Testis (tissue), 3 donors: ENCODE measurements around the gene YY1AP1. TPM values are rescaled to one million over a fixed set of nuclear protein-coding genes. Genes with fewer than 3 reads are reported as not detected.
"Not testable (repeated sequence)": the region's sequence is repeated elsewhere in the genome, so short reads cannot be mapped to it uniquely, and the experiment has no call there.

Experiments
- DNase-seq: peaks from one replicate; pipeline ENCODE4 v3.0.0-alpha.2; 2019
- H3K27ac ChIP-seq, 2 donors: fragments of 200-600 bp; sonication (generic); one replicate each; pipeline ENCODE4 v1.5.1; 2019
- H3K27me3 ChIP-seq: fragments of 200-600 bp; sonication (generic); one replicate; pipeline ENCODE4 v1.5.1; 2019
- H3K36me3 ChIP-seq: fragments of 200-600 bp; sonication (generic); one replicate; pipeline ENCODE4 v1.5.1; 2017; ENCODE audit warnings: low read depth; ENCODE audit errors: missing control alignments
- H3K4me1 ChIP-seq: fragments of 200-600 bp; sonication (generic); one replicate; pipeline ENCODE4 v1.5.1; 2019
- H3K4me3 ChIP-seq, 2 donors: fragments of 200-600 bp; sonication (generic); one replicate each; pipeline ENCODE4 v1.5.1; 2017 to 2019
- H3K9me3 ChIP-seq: fragments of 200-600 bp; sonication (generic); one replicate; pipeline ENCODE4 v1.5.1; 2017
- CTCF ChIP-seq, 3 experiments: fragments of 450-650 bp in 2 of 3; fragments of 200-600 bp in 1 of 3; sonication (generic) in 1 of 3; IDR thresholded peaks; one replicate each; pipeline ENCODE4 v1.5.1; 2016 to 2019; ENCODE audit warnings: antibody characterized with exemption in 3 of 3, mild to moderate bottlenecking in 2 of 3, moderate library complexity in 1 of 3
- POLR2A ChIP-seq: fragments of 450-650 bp; IDR thresholded peaks from one replicate; pipeline ENCODE4 v1.6.1; 2017; ENCODE audit warnings: antibody characterized with exemption, mild to moderate bottlenecking, moderate library complexity
- WGBS, 2 donors: methylation state at CpG; one replicate each; pipeline ENCODE4 v1.1.5; 2018; 5-methylcytosine and 5-hydroxymethylcytosine counted together
- intact Hi-C: fragments of 100-400 bp; cut with DNase I; formaldehyde crosslinking; loops from one replicate; pipeline ENCODE4 v1.15.1; 2023; ENCODE audit warnings: low total_unique reads
- polyA plus RNA-seq: library from polyadenylated mRNA; stranded (reverse); fragments of 350-450 nt; fragmentation: Illumina TruSeq; extraction: RNeasy Lipid Tissue Mini Kit (QIAGEN cat#74804); gene quantifications from one replicate; pipeline ENCODE4 v1.2.3, GENCODE V29; 2014; ENCODE audit warnings: low read depth, low replicate concordance; ENCODE audit not compliant: insufficient read depth
- total RNA-seq, 2 donors: library from RNA; depleted of rRNA; stranded (reverse); fragments of >200 nt; gene quantifications; one replicate each; pipeline ENCODE4 v1.2.3, GENCODE V29; 2016

YY1AP1 gene
- total and polyA plus RNA-seq, 3 donors from 2014 or later, result 171 to 219 (median 205) TPM

GRCh38 chr1:155681776-155682175 is 6.8 kb downstream of the YY1AP1 start:
- DNase-seq, result no peak
- WGBS, 2 donors, result 85 to 94% methylated on average over 2 of the region's 2 CpGs
- TF ChIP-seq CTCF (IDR thresholded peaks at IDR 0.05) (no peak), POLR2A (no peak)

GRCh38 chr1:155680531-155680930 is 8.0 kb downstream of the YY1AP1 start:
- Histone ChIP-seq H3K27me3 (no peaks in the 10 kb centered on the region), H3K4me1 (no peaks in the 10 kb centered on the region), H3K9me3 (no peaks in the 10 kb centered on the region), H3K36me3 (no peaks in the 10 kb centered on the region), H3K4me3 (no peak overlapping the region), H3K27ac (no peak overlapping the region)
- no peak for TF ChIP-seq POLR2A
- intact Hi-C loops, result no loop called here
- DNase-seq, result no peak
- WGBS, 2 donors, result 81 to 91% methylated on average over 6 of the region's 6 CpGs

More at GRCh38 chr1:155681776-155682175, 6.8 kb downstream of the YY1AP1 start:
- intact Hi-C loops, result no loop called here
- Histone ChIP-seq H3K4me1 (peaks cover 5% of the 10 kb centered on the region), H3K36me3 (no peaks in the 10 kb centered on the region), H3K9me3 (no peaks in the 10 kb centered on the region), H3K27ac (no peak overlapping the region), H3K4me3 (no peak overlapping the region), H3K27me3 (no peaks in the 10 kb centered on the region)

- intact Hi-C loops, H3K9me3 ChIP-seq, DNase-seq, H3K4me1 ChIP-seq, H3K27ac ChIP-seq, H3K4me3 ChIP-seq, H3K27me3 ChIP-seq, H3K36me3 ChIP-seq: not testable (repeated sequence)
- WGBS, 2 donors, result 92 to 93% methylated on average over 1 of the region's 1 CpG
Observed at GRCh38 chr1:155678992-155679391, 9.6 kb downstream of the YY1AP1 start.

DNA sequence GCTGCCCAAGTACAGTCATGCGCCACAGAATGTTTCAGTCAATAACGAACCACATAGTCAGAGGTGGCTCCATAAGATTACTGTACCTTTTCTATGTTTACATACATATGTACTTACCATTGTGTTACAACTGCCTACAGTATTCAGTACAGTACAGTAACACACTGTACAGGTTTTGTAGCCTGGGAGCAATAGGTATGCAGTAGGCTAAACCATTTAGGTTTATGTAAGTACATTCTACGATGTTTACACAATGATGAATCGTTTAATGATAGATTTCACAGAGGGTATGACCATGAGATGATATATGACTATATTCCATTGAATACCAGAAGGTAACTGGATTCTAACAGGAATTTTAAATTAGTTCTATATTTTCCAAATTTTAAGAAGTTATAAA is 10.5 kb downstream of the YY1AP1 start:
- intact Hi-C loops, result no loop called here
- TF ChIP-seq POLR2A (no peak), CTCF (IDR thresholded peaks at IDR 0.05) (no peak)
- Histone ChIP-seq H3K27me3 (no peaks in the 10 kb centered on the region), H3K4me1 (no peaks in the 10 kb centered on the region), H3K36me3 (no peaks in the 10 kb centered on the region), H3K27ac (no peak overlapping the region), H3K4me3 (no peak overlapping the region), H3K9me3 (no peaks in the 10 kb centered on the region)
- WGBS, 2 donors, result 91 to 95% methylated on average over 4 of the region's 4 CpGs
- DNase-seq, result no peak

GRCh38 chr1:155673003-155673402 is 15.6 kb downstream of the YY1AP1 start:
- 89 to 94% methylated on average over 6 of the region's 6 CpGs for WGBS, 2 donors
- no peak for DNase-seq
- intact Hi-C loops, result no loop called here
- TF ChIP-seq CTCF (IDR thresholded peaks at IDR 0.05) (no peak), POLR2A (no peak)
- H3K9me3 ChIP-seq, result no peaks in the 10 kb centered on the region
- no peaks in the 10 kb centered on the region for H3K27me3 ChIP-seq
- no peaks in the 10 kb centered on the region for H3K36me3 ChIP-seq
- no peaks in the 10 kb centered on the region for H3K4me1 ChIP-seq
- no peak overlapping the region for H3K27ac ChIP-seq
- no peak overlapping the region for H3K4me3 ChIP-seq

GRCh38 chr1:155671750-155672149 is 16.8 kb downstream of the YY1AP1 start:
- intact Hi-C loops, result no loop called here
- WGBS, 2 donors, result 86 to 95% methylated on average over 4 of the region's 4 CpGs
- Histone ChIP-seq H3K4me3 (no peak overlapping the region), H3K4me1 (no peaks in the 10 kb centered on the region), H3K36me3 (no peaks in the 10 kb centered on the region), H3K27me3 (no peaks in the 10 kb centered on the region), H3K9me3 (no peaks in the 10 kb centered on the region), H3K27ac (no peak overlapping the region)
- no peak for TF ChIP-seq POLR2A
- no peak for TF ChIP-seq CTCF (IDR thresholded peaks at IDR 0.05)
- DNase-seq, result no peak
